GM12801 (cell line): ENCODE measurements around the gene DLGAP1.

Experiments used
- TF ChIP-seq, protein P1 (sequence below): IDR thresholded peaks from one replicate; pipeline ENCODE4 v1.5.1; 2011; ENCODE audit warnings: control low read depth; ENCODE audit not compliant: insufficient read length; ENCODE audit errors: extremely low read depth

DLGAP1 gene

DNA sequence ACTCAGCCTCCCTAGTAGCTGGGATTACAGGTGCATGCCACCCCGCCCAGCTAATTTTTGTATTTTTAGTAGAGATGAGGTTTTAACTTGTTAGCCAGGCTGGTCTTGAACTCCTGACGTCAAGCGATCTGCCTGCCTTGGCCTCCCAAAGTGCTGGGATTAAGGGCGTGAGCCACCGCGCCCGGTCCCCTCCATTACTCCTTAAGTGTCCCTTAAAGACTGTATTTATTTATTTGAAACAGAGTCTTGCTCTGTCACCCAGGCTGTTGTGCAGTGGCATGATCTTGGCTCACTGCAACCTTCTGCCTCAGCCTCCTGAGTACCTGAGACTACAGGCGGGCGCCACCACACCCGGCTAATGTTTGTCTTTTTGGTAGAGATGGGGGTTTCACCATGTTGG is 856.5 kb downstream of the DLGAP1 start:
- TF ChIP-seq, protein P1, sequence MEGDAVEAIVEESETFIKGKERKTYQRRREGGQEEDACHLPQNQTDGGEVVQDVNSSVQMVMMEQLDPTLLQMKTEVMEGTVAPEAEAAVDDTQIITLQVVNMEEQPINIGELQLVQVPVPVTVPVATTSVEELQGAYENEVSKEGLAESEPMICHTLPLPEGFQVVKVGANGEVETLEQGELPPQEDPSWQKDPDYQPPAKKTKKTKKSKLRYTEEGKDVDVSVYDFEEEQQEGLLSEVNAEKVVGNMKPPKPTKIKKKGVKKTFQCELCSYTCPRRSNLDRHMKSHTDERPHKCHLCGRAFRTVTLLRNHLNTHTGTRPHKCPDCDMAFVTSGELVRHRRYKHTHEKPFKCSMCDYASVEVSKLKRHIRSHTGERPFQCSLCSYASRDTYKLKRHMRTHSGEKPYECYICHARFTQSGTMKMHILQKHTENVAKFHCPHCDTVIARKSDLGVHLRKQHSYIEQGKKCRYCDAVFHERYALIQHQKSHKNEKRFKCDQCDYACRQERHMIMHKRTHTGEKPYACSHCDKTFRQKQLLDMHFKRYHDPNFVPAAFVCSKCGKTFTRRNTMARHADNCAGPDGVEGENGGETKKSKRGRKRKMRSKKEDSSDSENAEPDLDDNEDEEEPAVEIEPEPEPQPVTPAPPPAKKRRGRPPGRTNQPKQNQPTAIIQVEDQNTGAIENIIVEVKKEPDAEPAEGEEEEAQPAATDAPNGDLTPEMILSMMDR = no peak

DNA sequence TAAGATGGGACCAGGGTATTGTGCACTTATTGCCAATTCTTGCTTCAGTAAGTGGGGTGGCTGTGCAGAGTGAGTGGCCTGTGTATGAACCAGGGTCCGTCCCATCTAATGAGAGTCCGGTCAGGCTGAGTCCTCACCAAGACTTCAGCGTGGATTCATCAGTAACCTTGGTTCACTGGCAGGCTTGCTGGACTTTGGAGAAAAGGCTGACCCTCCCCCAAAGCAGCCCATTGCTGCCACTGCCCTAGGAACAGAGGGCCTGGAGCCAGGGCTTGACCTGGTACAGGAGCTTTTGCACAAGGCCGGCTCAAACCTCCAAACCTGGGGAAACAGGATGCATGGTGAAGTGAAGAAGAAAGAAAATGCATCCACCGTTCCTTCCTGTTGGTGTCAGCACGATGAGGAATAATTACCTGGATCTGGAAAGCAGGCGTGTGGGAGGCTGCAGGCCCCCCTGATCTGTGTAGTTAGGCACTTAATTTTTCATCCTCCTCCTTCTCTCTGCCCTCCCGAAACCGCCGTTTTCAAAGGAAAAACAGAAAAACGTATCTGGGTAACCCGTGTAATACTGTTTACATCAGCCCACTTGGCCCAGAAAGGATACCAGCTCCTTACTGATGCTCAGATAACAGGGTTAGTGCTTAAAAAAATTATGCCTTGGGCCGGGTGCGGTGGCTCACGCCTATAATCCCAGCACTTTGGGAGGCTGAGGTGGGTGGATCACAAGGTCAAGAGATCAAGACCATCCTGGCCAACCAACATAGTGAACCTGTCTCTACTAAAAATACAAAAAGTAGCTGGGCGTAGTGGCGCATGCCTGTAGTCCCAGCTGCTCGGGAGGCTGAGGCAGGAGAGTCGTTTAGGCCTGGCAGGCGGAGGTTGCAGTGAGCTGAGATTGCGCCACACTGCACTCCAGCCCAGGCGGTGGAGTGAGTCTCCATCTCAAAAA is 857.4 kb downstream of the DLGAP1 start:
- TF ChIP-seq, protein P1 = no peak

DNA sequence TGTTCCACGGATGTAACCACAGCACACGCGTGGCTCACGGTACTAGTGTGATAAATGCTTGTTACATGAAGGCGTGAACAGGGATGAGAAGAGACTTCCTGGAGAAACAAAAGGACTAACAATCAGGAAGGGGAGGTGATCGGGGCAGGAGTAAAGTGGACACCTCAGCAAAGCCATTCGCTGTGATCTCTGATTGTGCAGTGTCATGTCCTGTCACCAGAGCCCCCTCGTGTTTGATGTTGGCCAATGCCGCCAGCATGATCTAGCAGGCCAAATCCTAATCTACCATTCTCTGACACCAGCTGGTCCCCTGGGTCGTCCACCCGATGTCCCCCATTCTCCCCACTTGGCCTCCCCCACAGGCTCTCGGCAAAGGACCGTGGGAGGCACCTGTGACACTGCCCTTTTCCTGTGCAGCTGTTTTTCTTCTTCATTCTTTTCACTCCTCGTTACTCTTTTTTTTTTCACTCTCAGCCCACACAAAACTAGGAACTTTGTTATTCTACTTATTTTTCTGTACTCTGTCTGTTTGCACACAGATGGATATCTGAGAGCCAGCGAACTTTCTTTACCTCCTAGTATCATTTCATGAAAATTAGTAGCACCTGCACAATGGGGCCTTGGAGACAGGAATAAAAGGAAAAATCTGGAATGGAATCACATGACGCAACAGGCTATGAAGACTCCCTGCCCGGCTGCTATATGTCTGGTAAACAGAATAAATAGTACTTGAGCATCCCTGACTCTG is 858.3 kb downstream of the DLGAP1 start:
- TF ChIP-seq, protein P1 = no peak

DNA sequence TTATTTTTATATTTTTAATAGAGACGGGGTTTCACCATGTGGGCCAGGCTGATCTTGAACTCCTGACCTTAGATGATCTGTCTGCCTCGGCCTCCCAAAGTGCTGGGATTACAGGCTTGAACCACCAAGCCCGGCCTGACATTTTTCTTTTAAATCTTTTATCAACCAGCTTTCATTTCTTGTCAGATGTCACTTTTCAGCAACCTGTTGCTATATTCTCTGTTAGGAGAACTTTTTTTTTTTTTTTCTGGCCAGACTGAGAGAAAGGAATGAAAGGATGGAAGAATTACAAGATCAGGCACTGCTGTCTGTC is 858.8 kb downstream of the DLGAP1 start:
- TF ChIP-seq, protein P1 = no peak

DNA sequence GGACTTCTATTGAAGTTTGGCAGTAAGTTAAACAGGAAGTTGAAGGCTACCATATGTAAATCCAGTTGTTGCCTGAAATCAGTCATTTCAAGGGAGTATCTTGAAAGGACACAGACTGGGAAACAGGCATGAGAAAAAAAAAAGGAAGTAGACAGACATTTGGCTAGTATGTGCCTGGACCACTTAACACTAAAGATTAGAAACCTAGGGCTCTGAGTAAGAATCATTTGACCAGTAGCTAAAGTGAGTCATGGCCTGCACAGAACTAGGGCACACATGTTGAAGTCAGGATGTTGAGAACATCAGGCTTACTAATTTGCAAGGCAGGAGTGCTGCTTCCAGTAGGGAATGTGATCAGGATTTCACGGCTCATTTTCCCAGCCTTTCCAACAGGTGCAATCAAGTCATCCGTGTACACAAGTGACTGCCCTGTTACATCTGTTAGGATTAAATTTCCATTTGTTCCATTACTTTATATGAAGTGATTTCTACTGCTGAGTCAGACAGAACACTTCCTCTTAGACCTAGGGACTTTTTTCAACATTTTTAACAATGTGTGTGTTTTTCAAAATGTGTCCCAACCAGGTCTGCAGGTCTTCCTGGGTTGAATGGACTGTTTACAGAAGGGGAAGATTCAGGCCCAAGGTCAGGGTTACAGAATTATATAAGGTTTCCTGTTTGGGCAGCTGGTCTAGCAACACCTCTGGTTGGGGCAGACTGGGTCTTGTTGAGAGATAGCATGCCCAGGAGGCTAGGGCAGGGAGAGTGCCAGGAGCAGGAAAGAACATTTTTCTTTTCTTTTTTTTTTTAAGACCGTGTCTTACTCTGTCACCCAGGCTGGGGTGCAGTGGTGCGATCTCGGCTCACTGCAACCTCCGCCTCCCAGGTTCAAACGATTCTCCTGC is 859.5 kb downstream of the DLGAP1 start:
- TF ChIP-seq, protein P1 = no peak

DNA sequence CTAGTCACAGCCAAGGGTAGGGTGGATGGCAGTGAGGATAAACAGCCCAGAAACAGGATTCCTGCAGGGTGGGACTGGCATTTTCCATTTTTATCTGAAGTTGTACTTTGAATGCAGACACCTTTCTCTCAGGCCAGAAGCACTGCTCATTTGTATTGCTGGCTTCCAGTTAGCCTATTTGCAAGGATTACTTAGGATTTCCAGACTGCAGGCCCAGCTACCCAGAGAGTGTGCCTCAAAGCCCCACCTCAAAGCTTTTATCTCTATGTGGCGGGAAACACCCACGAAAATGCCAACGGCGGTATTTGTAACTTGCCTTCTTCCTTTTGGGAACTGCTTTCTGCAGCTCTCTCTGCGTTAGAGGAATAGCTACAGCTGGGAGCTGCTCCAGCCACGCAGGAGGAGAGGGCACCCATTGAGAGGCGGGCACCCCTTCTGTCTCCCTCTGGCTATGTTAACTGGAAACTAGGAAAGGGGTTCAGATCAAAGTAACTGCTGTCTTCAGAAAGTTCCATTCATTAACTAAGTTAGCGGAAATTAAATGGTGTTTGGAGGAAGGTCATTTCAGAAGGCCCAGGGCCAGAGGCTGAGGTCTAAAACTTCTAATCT is 860.2 kb downstream of the DLGAP1 start:
- TF ChIP-seq, protein P1 = no peak
